ENCODE results near the gene TEX55.
A peak's percentile ranks its signal among the peaks of the same experiment; 100 is the strongest.
"Not testable (repeated sequence)": the region's sequence is repeated elsewhere in the genome, so short reads cannot be mapped to it uniquely, and the experiment has no call there.

The TEX55 gene

DNA sequence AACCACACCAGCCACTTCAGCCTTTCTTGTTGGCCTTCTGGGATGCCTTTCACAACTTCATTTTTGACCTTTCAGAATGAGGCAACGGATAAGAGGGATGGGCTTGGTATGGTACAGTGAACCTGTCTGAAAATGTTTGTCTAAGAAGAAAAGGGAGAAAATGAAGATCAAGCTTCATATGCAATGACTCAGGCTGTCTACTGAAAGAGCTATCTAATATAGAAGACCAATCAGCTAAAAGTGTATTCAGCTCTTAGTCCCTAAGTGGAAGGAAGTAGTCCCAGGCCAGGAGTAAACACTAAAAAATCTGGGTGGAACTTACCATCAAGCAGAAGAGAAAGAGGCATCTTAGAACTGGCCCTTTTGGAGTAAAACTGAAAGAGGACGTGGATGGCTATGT, 15.3 kb downstream of the TEX55 start:
- DNase-seq, result no peak

DNA sequence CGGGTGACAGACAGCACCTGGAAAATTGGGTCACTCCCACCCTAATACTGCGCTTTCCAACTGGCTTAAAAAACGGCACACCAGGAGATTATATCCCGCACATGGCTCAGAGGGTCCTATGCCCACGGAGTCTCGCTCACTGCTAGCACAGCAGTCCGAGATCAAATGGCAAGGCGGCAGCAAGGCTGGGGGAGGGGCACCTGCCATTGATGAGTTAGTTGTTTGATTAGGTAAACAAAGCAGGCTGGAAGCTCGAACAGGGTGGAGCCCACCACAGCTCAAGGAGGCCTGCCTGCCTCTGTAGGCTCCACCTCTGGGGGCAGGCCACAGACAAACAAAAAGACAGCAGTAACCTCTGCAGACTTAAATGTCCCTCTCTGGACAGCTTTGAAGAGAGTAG, 18.8 kb downstream of the TEX55 start:
- not testable (repeated sequence) for DNase-seq

DNA sequence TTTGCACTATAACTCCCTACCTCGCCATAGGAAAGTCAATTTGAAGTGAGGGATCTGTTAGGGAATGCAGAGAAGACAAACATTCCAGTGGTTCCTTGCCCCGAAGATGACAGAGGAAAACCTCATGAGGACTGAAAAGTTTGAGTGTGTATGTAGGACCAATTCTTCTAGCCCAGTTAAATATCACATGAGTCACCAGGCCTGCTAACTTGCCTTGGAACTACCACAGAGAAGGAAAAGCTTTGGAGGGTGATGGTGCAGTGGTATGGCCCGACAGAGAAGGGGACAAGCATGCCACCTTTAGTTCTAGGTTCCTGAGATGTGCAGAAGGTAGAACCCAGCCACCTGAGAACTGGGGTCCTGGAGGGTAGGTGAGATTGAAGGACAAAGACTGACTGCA, 24.9 kb downstream of the TEX55 start:
- no peak for DNase-seq

DNA sequence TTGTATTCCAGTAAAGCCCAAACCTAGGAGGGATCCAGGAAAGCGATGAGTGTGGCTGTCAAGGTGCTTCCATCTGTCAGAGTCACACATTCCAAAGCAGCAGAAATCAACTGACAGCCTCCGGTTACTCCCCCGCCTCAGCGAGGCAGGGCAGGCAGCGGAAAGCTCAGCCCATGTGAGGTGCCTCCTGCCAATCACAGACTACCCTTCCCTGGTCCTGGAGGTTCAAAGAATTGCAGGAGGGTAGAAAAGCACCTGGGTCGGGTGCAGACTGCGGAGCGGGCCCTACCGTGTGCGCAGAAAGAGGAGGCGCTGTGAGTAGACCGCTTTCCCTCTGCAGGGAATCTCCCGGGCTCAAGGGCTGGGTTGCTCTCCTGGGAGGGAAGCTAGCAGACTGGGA, 27.4 kb downstream of the TEX55 start, which contains the start of gene UPK1B:
TSS of gene UPK1B (plus strand) at position 274 of the 400 bp plus-strand sequence. CDS start 13,144 bp downstream, outside the sequence.
- no peak for DNase-seq

DNA sequence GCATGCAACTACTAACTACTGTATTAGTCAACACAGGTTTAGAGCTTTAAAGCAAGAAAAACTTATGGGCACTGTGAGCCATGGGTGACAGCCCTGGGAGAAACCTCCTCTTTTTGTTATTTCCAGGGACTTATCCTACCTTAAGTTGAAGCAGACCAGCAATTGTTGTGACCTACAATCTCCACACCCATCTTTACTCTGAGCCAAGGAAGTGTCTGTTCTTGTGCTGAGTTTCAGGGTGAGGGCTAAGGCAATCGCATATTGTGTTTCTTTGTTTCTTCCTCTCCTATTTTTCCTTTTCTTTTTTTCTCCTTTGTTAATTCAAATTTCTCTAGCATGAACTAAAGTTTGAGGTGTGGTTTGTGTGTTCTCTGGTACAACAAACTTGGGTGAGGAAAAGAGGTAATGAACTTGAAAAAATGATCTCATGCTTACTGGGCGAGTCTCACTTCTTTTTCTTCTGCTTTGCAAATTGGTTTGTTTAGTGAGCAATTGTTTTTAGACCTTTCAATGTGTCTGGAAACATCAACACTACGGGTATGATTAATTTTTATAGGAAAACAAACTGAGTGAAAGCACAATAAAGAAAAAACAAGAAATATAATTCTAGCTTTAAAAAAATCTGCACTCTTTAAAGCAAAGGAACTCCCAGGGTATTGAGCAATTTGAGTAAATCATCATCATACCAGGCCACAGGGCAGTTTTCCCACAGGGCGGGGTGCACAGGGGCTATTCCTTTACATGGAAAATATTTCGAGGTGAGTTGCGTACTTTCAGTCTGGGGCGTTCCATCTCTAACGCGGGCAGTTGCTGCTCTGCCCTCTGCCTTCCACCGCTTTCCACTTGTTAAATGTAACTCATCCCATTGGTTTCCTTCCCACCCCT, 30.1 kb downstream of the TEX55 start:
- no peak for DNase-seq

DNA sequence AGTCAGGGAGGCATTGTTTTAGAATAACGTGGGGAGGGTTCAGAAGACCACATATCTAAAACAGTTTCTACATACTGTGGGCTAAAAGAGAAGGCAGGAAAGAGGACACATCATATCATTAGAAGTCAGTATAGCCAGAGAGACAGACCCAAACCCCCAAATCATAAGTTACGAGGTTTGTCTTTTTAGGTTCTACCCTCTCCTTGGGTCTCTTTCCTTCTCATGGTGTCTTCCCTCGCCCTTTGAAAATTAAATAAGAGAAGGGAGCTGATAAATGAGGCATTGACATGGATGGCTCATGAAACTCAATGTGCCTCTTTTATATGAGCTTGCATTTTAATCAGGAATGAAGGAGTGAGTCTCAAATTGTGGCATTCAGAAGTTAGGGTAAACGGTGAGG, 30.8 kb downstream of the TEX55 start:
- DNase-seq, result no peak

DNA sequence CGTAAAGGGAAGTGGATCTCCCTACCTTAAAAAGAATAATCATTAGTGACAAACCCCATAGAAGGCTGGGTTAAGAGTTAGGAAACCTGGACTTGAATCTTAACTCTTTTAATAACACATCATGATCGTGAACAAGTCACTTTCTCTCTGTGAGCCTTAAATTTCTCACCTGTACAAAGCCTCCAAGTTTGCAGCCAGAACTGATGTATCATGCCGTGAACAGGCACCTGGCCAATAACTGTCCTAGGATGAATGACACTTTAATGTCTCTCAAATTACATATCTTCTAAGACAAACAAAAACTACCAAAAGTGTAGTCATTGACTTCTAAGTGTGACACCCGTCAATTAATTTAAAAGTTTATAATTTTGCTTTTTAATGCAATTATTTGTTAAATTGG, 31.4 kb downstream of the TEX55 start:
- no peak for DNase-seq

DNA sequence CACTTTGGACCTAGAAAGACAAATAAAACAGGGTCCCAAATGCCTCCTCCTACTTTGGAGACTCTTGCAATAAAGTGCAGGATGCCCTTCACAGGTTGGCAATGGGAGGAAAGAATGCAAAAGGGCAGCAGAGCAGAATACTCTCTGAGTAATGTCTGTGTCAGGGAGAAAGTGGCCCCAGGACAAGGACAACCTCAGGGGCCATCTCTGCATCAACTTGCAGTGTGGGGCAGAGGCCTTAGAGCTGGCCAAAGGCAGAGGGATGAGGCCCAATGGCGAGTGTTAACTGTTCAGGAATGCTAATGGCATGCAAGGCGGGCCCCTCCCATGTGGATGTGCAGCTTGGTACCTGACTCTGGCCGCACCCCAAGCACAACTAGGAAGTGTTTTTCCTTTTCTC, 35.8 kb downstream of the TEX55 start:
- DNase-seq, result no peak

DNA sequence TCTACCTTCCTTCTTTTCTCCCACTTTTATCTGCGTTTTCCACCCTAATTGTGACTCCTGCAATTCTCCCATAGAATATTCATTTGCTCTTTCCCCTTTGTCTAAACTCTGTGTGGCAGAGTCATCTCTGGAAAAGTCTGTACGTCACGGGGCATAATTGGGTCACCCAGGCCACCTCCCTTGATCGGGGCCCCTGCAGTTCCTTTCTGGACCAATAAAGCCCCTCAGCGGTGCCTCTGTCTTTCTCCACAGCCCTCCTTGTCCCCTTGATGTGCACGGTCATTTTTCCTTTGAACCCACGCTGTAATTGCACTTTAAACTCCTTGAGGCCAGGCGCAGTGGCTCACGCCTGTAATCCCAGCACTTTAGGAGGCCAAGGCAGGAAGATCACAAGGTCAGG, 38.1 kb downstream of the TEX55 start:
- DNase-seq, result peak in 1 of 2 experiments; percentile 8

DNA sequence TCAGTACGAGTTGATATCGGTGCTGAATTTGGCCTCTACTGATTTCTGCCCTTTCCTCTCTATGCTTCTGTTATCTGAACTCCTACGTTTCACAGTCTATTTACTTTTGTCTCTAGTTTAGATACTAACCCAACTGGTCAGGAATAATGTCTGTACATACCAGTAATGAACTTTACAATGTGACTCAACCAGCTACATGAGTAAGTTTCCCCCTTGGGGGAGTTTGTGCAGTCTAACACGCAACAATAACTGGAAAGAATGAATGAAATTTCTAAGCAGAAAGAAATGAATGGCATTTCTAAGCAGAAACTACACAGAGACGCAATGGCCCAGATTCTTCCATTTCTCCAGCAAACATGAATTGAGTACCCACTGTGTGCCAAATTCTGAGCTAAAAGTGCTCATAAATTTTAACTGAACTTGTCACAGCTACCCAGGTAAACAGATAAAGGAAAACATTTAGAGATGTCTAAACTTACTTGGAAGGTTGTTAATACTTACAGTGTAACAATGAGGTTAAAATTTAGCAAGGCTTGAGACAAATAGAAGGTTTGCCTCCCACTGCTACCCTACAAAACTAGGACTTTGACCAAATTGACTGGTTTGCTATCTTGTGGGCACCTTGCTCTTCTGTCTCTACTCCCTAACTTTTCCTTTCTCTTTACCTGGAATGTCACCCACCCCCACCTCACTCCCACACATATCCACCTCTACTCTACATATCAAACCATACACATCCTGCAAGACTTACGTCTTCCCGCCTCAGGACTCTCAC, 39.0 kb downstream of the TEX55 start:
- DNase-seq, result no peak

DNA sequence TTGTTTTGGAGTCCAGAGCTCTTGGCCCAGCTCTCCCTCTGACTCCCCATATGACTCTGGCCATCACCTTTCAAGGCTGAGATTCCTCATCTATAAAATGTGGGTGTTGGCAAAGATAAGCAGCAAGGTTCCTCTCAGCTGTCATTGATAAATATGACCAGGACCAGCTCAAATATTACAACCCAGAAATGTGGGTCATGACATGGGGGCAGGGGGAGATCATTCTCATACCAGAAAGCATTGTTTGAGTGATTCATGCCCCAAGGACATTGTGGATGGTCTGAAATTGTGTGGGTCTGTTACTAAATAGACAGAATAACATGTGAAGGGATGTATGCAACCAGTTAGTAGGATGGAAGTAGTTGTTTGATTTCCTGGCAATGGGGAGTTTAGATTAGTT, 41.3 kb downstream of the TEX55 start:
- no peak for DNase-seq

DNA sequence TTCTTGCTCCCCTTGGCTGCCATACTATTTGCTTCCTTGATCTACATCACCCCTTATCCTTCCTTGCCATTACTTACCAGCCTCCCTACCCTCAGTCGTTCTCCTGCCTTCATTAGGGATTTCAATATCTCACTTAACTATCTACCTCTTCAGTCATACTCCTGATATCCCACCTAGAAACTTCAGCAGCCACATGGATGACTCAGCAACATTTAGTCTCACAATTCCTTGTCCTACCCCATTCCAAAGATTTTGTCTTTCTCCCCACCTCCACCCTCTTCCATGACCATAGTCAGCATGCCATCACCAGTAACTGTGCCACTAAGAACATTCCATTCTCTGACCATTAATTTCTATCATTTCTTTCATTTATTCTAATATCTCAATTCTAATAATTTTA, 45.8 kb downstream of the TEX55 start:
- no peak for DNase-seq

DNA sequence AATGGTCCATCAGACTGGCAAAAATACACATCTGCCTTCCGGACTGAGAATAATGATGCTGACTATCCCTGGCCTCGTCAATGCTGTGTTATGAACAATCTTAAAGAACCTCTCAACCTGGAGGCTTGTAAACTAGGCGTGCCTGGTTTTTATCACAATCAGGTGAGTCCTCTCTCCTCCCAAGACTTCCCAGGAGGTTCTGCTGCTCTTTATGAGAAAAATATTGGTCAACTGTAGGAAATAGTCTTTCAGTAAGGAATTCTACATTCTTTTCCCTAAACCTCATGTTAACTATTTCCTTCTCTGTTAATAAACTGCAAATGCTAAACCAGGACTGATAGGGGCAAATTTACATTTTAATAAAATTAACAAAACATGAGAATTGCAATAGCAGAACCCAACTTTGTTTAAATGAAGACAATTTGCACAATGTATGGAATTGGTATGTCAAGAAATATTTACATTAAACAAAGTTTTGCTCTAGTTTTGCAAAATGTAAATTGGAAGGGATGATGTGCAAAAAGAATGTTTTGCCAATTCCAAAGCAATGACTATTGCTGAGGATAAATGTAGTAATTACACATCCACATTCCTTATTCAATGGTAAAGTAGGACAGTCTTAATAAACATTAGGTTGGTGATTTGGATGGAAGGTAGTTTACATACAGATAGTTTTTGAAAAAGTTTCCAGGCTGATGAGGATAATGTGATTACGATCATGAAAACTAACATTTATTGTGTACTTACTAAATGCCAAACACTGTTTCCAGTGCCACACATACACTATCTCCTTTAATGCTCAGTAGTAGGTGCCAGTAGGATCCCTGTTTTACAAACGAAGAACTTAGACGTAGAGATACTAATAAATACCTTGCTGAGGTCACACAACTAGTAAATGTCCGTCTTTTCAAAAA, 48.5 kb downstream of the TEX55 start:
- DNase-seq, result no peak

DNA sequence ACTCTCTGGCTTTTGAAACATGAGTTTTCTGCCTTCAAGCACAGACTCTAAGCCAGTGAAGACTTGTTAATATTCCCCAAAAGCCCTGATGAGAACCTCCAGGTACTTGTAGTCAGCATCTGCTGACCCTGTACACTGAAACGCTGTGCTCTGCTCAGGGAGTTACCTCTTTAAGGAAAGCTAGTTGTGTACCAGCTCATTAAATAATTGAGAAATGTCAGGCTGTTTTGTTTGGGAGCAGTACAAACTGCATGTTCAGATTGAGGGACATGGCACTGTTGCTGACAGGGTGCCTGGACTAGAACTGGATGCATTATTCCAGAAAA, 49.1 kb downstream of the TEX55 start:
- DNase-seq, result no peak

DNA sequence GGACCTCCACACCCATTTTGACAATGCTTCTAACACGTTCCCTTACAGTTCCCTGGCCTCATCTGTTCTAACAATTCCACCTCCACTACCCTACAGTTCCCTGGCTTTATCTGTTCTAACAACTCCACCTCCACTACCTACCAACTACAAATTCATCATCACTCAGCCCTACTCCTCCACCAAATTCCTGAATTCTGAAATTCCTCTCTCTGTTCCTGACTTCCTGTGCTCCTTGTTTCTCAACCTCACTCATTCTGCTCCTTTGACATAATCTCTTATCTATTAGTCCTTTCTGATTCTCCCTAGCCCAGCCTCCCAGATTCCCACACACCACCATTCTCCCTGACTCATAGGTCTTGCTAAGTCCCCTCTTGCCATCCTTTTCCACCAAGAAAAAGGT, 49.9 kb downstream of the TEX55 start:
- no peak for DNase-seq

Measured in activated CD4-positive, alpha-beta T cell treated with anti-CD3 and anti-CD28 coated beads, Interleukin-2, amount 50 U/mL, for 48 hours (primary cell).